ENCODE measurements around the gene CHMP6.

The CHMP6 gene

DNA sequence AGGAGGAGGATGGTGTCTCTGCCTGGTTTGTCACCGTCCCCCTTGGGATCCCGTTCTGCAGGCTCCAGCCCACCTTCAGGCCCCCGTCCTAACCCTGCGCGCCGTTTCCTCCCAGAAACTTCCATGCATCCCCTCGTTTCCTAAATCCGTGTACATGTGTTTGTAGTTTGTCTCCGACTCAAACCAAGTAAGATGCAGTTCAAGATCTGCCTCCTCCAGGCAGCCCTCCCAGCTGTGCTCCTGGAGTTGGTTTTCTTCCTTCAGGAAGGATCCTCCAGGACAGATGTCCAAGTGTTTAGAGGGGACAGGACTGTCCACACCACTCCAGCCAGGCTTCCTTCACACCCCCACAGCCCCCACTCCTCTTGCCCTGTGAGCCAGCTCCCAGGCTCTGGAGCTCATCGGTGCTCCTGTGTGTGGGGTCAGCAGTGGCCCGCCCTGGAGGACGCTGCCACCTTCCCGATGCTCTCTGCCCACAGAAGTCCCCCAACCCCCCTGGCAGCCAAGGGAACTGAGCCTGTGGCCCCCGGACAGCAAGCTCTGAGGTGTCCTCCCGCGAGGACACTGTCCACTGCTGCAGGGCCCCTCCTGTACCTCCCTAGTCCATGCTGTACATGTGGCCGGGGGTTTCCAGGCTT lies 54.6 kb downstream of the CHMP6 start:
- DNase-seq = no peak

DNA sequence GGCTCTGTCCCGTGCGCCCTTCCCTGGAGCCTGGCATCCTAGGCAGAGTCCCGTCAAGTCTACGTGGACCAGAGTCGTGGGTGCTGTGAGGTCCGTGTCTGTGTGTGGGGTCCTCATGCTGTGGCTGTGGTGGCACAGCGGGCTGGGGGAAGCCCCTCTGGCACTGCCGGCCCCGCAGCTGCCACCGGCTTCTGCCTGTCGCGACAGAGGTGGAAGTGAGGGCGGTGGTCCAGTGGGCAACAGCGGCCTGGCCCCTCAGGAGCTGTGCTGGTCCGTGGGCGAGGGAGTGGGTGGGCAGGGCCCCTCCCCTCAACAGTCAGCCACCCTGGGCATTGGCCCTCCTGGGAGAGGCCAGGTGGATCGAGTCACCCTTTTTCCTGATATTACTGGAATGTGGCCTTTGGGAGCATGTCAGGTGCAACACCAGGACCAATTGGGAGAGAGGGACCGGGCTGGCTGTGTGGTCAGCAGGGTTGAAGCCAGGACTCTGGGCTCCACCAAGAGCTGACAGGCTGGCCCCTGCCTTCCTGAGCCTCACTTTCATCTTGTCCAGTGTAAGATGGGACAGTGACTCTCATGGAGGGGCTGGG lies 55.2 kb downstream of the CHMP6 start:
- DNase-seq = no peak

DNA sequence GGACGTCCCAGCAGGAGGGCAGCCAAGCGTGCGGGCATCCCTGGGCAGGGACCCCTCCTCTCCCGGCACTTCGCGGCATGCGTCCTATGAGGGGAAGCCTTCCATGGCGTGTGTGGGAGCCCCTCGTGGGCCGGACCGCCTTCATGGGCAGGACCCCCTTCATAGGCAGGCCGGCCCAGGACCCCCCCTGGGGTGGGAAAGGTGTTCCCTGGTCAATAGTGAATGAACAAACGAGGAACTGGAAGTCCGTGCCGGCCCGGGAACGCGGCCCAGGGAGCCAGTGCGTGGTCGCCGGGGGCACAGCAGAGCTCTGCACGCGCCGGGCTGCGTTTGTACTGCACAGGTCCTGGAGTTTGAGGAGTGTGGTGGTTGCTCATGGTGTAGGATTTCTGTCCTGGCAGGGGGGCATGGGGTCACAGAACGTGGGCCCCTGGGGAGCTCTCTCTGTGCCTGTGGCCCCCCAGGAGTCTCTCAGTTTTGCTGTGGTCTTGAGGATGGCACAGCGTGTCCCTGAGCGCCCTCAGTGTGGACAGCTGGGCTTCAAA lies 57.3 kb downstream of the CHMP6 start:
- DNase-seq = peak; percentile 28

DNA sequence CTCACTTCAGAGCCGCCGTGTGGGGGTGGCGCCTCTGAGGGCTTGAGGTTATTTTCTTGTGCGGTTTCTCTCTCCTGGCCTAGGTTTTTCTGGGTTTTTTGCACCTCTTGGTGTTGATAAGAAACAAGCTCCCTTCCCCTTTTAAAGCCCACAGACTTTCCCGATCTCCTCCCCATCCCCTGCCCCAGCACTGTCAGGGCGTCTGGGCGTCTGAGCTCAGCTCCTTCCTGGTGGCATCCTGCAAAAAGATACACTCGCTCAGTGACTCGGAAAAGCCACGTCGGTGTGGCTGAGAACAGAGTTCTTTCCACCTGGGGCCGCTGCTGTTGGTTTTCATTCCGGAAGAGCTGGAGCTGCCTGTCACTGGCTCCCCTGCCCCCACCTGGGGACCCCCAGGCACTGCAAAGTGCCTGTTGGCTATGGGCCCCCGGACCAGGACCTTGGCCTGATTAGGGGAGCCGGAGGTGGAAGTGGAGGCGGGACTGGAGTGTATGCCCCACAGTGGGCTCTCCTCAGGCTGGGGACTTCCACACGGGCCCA lies 57.8 kb downstream of the CHMP6 start:
- DNase-seq = peak; percentile 39

Data from retina (tissue), 1 donor.